SK-N-SH (cell line): ENCODE data around the gene NPTX1. TPM values are rescaled to one million over a fixed set of nuclear protein-coding genes. Genes with fewer than 3 reads are reported as not detected.

ENCODE experiments used
- CTCF ChIA-PET: fragments of 300-600, 350-600 bp; formaldehyde crosslinking; extraction: SDS; loops from one replicate; lab custom pipeline; 2021; lab: Yijun Ruan, JAX
- POLR2A ChIA-PET: fragments of 350-600 bp; sonication (Branson Sonifier 250); formaldehyde crosslinking; extraction: SDS; loops from one replicate; lab custom pipeline; 2020; ENCODE audit warnings: antibody characterized with exemption, inconsistent platforms; lab: Yijun Ruan, JAX
- DNase-seq: peaks from one replicate; pipeline ENCODE4 v3.0.0; 2012
- H2AFZ ChIP-seq: fragments of 200-600 bp; sonication (generic); 2 replicates; pipeline ENCODE4 v1.8.1; 2016; ENCODE audit warnings: antibody characterized with exemption, mild to moderate bottlenecking, low read depth
- H3F3A ChIP-seq: fragments of 200-600 bp; sonication (generic); replicated peaks from 2 replicates; pipeline ENCODE3; 2016; ENCODE audit warnings: antibody characterized with exemption, mild to moderate bottlenecking; ENCODE audit not compliant: insufficient read depth
- H3K27ac ChIP-seq, 2 experiments: fragments of 200-500 bp in 1 of 2; fragments of 200-600 bp in 1 of 2; sonication (Bioruptor generic) in 1 of 2; sonication (generic), shearing (Covaris generic) in 1 of 2; 2 replicates each; pipeline versions ENCODE4 v1.5.1 to v1.6.1; 2014 to 2016; ENCODE audit warnings: low read depth in 2 of 2, inconsistent platforms in 1 of 2, low read length in 1 of 2, mild to moderate bottlenecking in 1 of 2, mixed read lengths in 1 of 2
- H3K27me3 ChIP-seq: fragments of 200-600 bp; sonication (generic), shearing (Covaris generic); 2 replicates; pipeline ENCODE4 v1.6.1; 2016; ENCODE audit warnings: mixed run types; ENCODE audit not compliant: insufficient read depth
- H3K36me3 ChIP-seq, 2 experiments: fragments of 200-500 bp in 1 of 2; fragments of 200-600 bp in 1 of 2; sonication (Bioruptor generic) in 1 of 2; sonication (generic) in 1 of 2; replicated peaks in 1 of 2; 2 replicates each; pipeline versions ENCODE3 to v1.5.1; 2014 to 2016; ENCODE audit warnings: low read length in 1 of 2, mild to moderate bottlenecking in 1 of 2; ENCODE audit not compliant: insufficient read depth in 2 of 2, control insufficient read depth in 1 of 2
- H3K4me1 ChIP-seq, 2 experiments: fragments of 200-500 bp in 1 of 2; fragments of 200-600 bp in 1 of 2; sonication (Bioruptor generic) in 1 of 2; sonication (generic), shearing (Covaris generic) in 1 of 2; 2 replicates each; pipeline versions ENCODE4 v1.5.1 to v1.6.1; 2014 to 2016; ENCODE audit warnings: low read depth in 1 of 2, low read length in 1 of 2, mixed run types in 1 of 2; ENCODE audit not compliant: insufficient read depth in 2 of 2, control insufficient read depth in 1 of 2
- H3K4me2 ChIP-seq: fragments of 200-600 bp; sonication (generic), shearing (Covaris generic); 2 replicates; pipeline ENCODE4 v1.6.1; 2017; ENCODE audit warnings: mixed run types
- H3K4me3 ChIP-seq, 2 experiments: fragments of 200-500 bp in 1 of 2; fragments of 200-600 bp in 1 of 2; sonication (Bioruptor generic) in 1 of 2; sonication (generic), shearing (Covaris generic) in 1 of 2; 2 replicates each; pipeline versions ENCODE4 v1.5.1 to v1.8.1; 2014 to 2016; ENCODE audit warnings: low read depth in 2 of 2, inconsistent platforms in 1 of 2, low read length in 1 of 2, mild to moderate bottlenecking in 1 of 2, mixed read lengths in 1 of 2, moderate library complexity in 1 of 2
- H3K79me2 ChIP-seq: fragments of 200-600 bp; sonication (generic); 2 replicates; pipeline ENCODE4 v1.8.1; 2017; ENCODE audit warnings: mild to moderate bottlenecking; ENCODE audit not compliant: insufficient read depth
- H3K9ac ChIP-seq: fragments of 200-600 bp; sonication (generic); 2 replicates; pipeline ENCODE4 v1.6.1; 2017; ENCODE audit warnings: mixed run types
- H3K9me2 ChIP-seq: fragments of 200-600 bp; sonication (generic); 2 replicates; pipeline ENCODE4 v1.6.1; 2017; ENCODE audit warnings: mixed run types
- H3K9me3 ChIP-seq: fragments of 200-600 bp; sonication (generic); 2 replicates; pipeline ENCODE4 v1.6.1; 2017; ENCODE audit warnings: mixed run types, mild to moderate bottlenecking, moderate library complexity
- H4K20me1 ChIP-seq: fragments of 200-600 bp; sonication (generic); 2 replicates; pipeline ENCODE4 v1.6.1; 2017; ENCODE audit warnings: mild to moderate bottlenecking, mixed run types; ENCODE audit not compliant: insufficient read depth
- CTCF ChIP-seq: fragments of 200-600 bp; sonication (generic); IDR thresholded peaks from 2 replicates; pipeline ENCODE4 v1.6.1; 2017; ENCODE audit warnings: antibody characterized with exemption, mild to moderate bottlenecking, moderate library complexity
- EP300 ChIP-seq, 2 experiments: IDR thresholded peaks; 2 replicates each; pipeline versions ENCODE4 v1.4.0 to v1.6.1; 2012; ENCODE audit warnings: borderline replicate concordance in 1 of 2, low read depth in 1 of 2, low read length in 1 of 2
- FOXJ3 ChIP-seq: sonication (generic); formaldehyde crosslinking; IDR thresholded peaks from 2 replicates; pipeline ENCODE4 v1.5.1; 2020; ENCODE audit warnings: mild to moderate bottlenecking, missing genetic modification reagents
- FOXM1 ChIP-seq: IDR thresholded peaks from 2 replicates; pipeline ENCODE4 v1.4.0; 2012; ENCODE audit warnings: low read depth, mild to moderate bottlenecking
- GABPA ChIP-seq: IDR thresholded peaks from 2 replicates; pipeline ENCODE4 v1.4.0; 2012; ENCODE audit warnings: low read depth, mild to moderate bottlenecking
- GATA2 ChIP-seq: sonication (generic); formaldehyde crosslinking; IDR thresholded peaks from 2 replicates; pipeline ENCODE4 v1.5.0; 2020; ENCODE audit warnings: mild to moderate bottlenecking, missing genetic modification reagents
- IRF3 ChIP-seq: fragments of 150-350 bp; IDR thresholded peaks from 2 replicates; pipeline ENCODE4 v1.6.1; 2016; ENCODE audit warnings: mild to moderate bottlenecking, low read depth, low read length
- JUND ChIP-seq: IDR thresholded peaks from 2 replicates; pipeline ENCODE4 v1.4.0; 2012
- MXI1 ChIP-seq: IDR thresholded peaks from 2 replicates; pipeline ENCODE4 v1.6.1; 2012; ENCODE audit warnings: mild to moderate bottlenecking, low read depth, low read length, improper control_type of control experiment
- NRF1 ChIP-seq: IDR thresholded peaks from 2 replicates; pipeline ENCODE4 v1.6.1; 2012; ENCODE audit warnings: low read depth, mild to moderate bottlenecking, low read length
- PBX3 ChIP-seq: IDR thresholded peaks from 2 replicates; pipeline ENCODE4; 2012
- RAD21 ChIP-seq: IDR thresholded peaks from 2 replicates; pipeline ENCODE4 v1.6.1; 2012; ENCODE audit warnings: mild to moderate bottlenecking, low read length
- RCOR1 ChIP-seq: fragments of 150-350 bp; IDR thresholded peaks from 2 replicates; pipeline ENCODE4 v1.6.1; 2017; ENCODE audit warnings: antibody characterized with exemption, low read length
- RXRA ChIP-seq: IDR thresholded peaks from 2 replicates; pipeline ENCODE4 v1.4.0; 2012; ENCODE audit warnings: low read depth, mild to moderate bottlenecking, borderline replicate concordance
- SIN3A ChIP-seq: IDR thresholded peaks from 2 replicates; pipeline ENCODE4 v1.6.1; 2012; ENCODE audit warnings: low read depth, mild to moderate bottlenecking, low read length, moderate library complexity, borderline replicate concordance
- TAF1 ChIP-seq: IDR thresholded peaks from 2 replicates; pipeline ENCODE4 v1.6.1; 2012; ENCODE audit warnings: low read depth, mild to moderate bottlenecking, low read length, moderate library complexity, borderline replicate concordance
- USF2 ChIP-seq: fragments of 150-350 bp; IDR thresholded peaks from 2 replicates; pipeline ENCODE4 v1.6.1; 2017; ENCODE audit warnings: antibody characterized with exemption, low read length, low read depth, borderline replicate concordance
- ZBTB33 ChIP-seq: IDR thresholded peaks from 2 replicates; pipeline ENCODE4 v1.4.0; 2012; ENCODE audit warnings: low read depth, borderline replicate concordance
- WGBS: methylation state at CpG from one replicate; pipeline ENCODE4 v1.1.6; 2017; ENCODE audit warnings: low lambda C conversion rate; 5-methylcytosine and 5-hydroxymethylcytosine counted together
- polyA plus RNA-seq, 3 experiments: library from polyadenylated mRNA; depleted of rRNA; stranded (reverse); fragments of >200 nt; gene quantifications; 2 replicates each; pipeline ENCODE4 v1.2.3, GENCODE V29; 2012

NPTX1 gene
- polyA plus RNA-seq, 1 of the 3 experiments (the other 2 are of a cell fraction) = 0.05 TPM

GRCh38 chr17:80513201-80513600 lies 36.8 kb upstream of the NPTX1 start:
- Histone ChIP-seq H3K9me3 (no peaks in the 10 kb centered on the region), H3K27me3 (no peaks in the 10 kb centered on the region), H3K9ac (no peak overlapping the region), H3K79me2 (no peaks in the 10 kb centered on the region), H3K27ac (no peak overlapping the region), H4K20me1 (no peaks in the 10 kb centered on the region), H3K9me2 (no peaks in the 10 kb centered on the region), H2AFZ (no peak overlapping the region), H3F3A (no peaks in the 10 kb centered on the region), H3K4me1 (peaks cover 0 to 5% of the 10 kb centered on the region in 2 experiments; a peak in 2 of 4 replicates), H3K4me3 (no peak overlapping the region), H3K4me2 (no peak overlapping the region), H3K36me3 (no peaks in the 10 kb centered on the region)
- 90% methylated on average over 16 of the region's 16 CpGs for WGBS
- CTCF ChIA-PET = no interaction called here
- POLR2A ChIA-PET = interaction anchor here (0.6 kb wide), 2 partner anchors 58 to 102 kb away, joined by 4 to 5 read pairs; no protein-coding TSS in a partner anchor
- no peak for TF ChIP-seq EP300 (IDR thresholded peaks at IDR 0.05; ENCODE audit: borderline replicate concordance in 1 of 2, low read depth in 1 of 2, low read length in 1 of 2)
- TF ChIP-seq FOXJ3 (CRISPR knock-in tag) = no peak
- no peak for TF ChIP-seq USF2
- no peak for TF ChIP-seq PBX3
- TF ChIP-seq CTCF = no peak
- TF ChIP-seq FOXM1 = no peak
- TF ChIP-seq GABPA = no peak
- no peak for TF ChIP-seq IRF3
- no peak for TF ChIP-seq SIN3A
- no peak for TF ChIP-seq ZBTB33
- no peak for TF ChIP-seq GATA2
- no peak for TF ChIP-seq RCOR1
- no peak for TF ChIP-seq TAF1
- TF ChIP-seq RXRA = no peak
- TF ChIP-seq MXI1 = no peak
- no peak for TF ChIP-seq RAD21
- no peak for TF ChIP-seq NRF1
- no peak for TF ChIP-seq JUND
- DNase-seq = no peak
